NCI-H226 (cell line): ENCODE data around the gene ABHD12.

Experiments used
- DNase-seq: peaks from one replicate; pipeline ENCODE4 v3.0.0-alpha.2; 2015

The ABHD12 gene

GRCh38 chr20:25253606-25254275, 136.9 kb downstream of the ABHD12 start:
- DNase-seq = no peak

GRCh38 chr20:25252686-25253421, 137.8 kb downstream of the ABHD12 start:
- no peak for DNase-seq

GRCh38 chr20:25252230-25252651, 138.4 kb downstream of the ABHD12 start:
- no peak for DNase-seq

GRCh38 chr20:25251558-25251957, 139.1 kb downstream of the ABHD12 start:
- no peak for DNase-seq

GRCh38 chr20:25251019-25251418, 139.6 kb downstream of the ABHD12 start:
- DNase-seq = no peak

- no peak for DNase-seq
These were observed 140.1 kb downstream of the ABHD12 start for GRCh38 chr20:25250508-25250907.
